ENCODE results near the gene GJC1.

- TF ChIP-seq, protein P1, sequence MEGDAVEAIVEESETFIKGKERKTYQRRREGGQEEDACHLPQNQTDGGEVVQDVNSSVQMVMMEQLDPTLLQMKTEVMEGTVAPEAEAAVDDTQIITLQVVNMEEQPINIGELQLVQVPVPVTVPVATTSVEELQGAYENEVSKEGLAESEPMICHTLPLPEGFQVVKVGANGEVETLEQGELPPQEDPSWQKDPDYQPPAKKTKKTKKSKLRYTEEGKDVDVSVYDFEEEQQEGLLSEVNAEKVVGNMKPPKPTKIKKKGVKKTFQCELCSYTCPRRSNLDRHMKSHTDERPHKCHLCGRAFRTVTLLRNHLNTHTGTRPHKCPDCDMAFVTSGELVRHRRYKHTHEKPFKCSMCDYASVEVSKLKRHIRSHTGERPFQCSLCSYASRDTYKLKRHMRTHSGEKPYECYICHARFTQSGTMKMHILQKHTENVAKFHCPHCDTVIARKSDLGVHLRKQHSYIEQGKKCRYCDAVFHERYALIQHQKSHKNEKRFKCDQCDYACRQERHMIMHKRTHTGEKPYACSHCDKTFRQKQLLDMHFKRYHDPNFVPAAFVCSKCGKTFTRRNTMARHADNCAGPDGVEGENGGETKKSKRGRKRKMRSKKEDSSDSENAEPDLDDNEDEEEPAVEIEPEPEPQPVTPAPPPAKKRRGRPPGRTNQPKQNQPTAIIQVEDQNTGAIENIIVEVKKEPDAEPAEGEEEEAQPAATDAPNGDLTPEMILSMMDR (IDR thresholded peaks at IDR 0.05): no peak
- no peak for TF ChIP-seq REST (IDR thresholded peaks at IDR 0.05)
- no peak for TF ChIP-seq FOSB (CRISPR knock-in tag; IDR thresholded peaks at IDR 0.05)
- TF ChIP-seq RCOR1 (IDR thresholded peaks at IDR 0.05; ENCODE audit: low read depth, low read length): no peak
- no peak for TF ChIP-seq RFX5 (IDR thresholded peaks at IDR 0.05)
- TF ChIP-seq EP300 (IDR thresholded peaks at IDR 0.05): no peak
- TF ChIP-seq MAZ (IDR thresholded peaks at IDR 0.05; ENCODE audit: borderline replicate concordance, low read depth, low read length): no peak
These were observed 32.3 kb upstream of the GJC1 start for GRCh38 chr17:44862278-44862914.
